ENCODE data around the gene MTCL1. TPM values are rescaled to one million over a fixed set of nuclear protein-coding genes. Genes with fewer than 3 reads are reported as not detected.
A peak's percentile ranks its signal among the peaks of the same experiment; 100 is the strongest.

The MTCL1 gene
- total RNA-seq, 2 donors from 2014 or later, result 5.4 to 7.2 TPM

GRCh38 chr18:8751692-8752091 lies 46.3 kb downstream of the MTCL1 start:
- no peaks in the 10 kb centered on the region for H3K4me1 ChIP-seq

GRCh38 chr18:8752329-8752728 lies 47.0 kb downstream of the MTCL1 start:
- Histone ChIP-seq H3K9me3 (no peaks in the 10 kb centered on the region), H3K36me3 (no peaks in the 10 kb centered on the region), H3K4me1 (no peaks in the 10 kb centered on the region), H3K4me3 (no peak overlapping the region), H3K27ac (no peak overlapping the region), H3K27me3 (no peaks in the 10 kb centered on the region)
- DNase-seq (ENCODE audit: low spot score), result no peak
- TF ChIP-seq CTCF (IDR thresholded peaks at IDR 0.05), result no peak

More at GRCh38 chr18:8751692-8752091, 46.3 kb downstream of the MTCL1 start:
- H3K36me3 ChIP-seq, result no peaks in the 10 kb centered on the region
- no peaks in the 10 kb centered on the region for H3K27me3 ChIP-seq
- no peak for TF ChIP-seq CTCF (IDR thresholded peaks at IDR 0.05)
- no peaks in the 10 kb centered on the region for H3K9me3 ChIP-seq
- peak; percentile 18 for DNase-seq (ENCODE audit: low spot score)
- H3K4me3 ChIP-seq, result no peak overlapping the region
- H3K27ac ChIP-seq, result no peak overlapping the region

- Histone ChIP-seq H3K36me3 (no peaks in the 10 kb centered on the region), H3K4me3 (no peak overlapping the region), H3K27me3 (no peaks in the 10 kb centered on the region), H3K27ac (no peak overlapping the region), H3K4me1 (no peaks in the 10 kb centered on the region), H3K9me3 (no peaks in the 10 kb centered on the region)
- DNase-seq (ENCODE audit: low spot score), result no peak
- no peak for TF ChIP-seq CTCF (IDR thresholded peaks at IDR 0.05)
Measured at GRCh38 chr18:8754995-8755960, 49.9 kb downstream of the MTCL1 start.

- Histone ChIP-seq H3K4me1 (no peaks in the 10 kb centered on the region), H3K9me3 (no peaks in the 10 kb centered on the region), H3K4me3 (no peak overlapping the region), H3K27ac (no peak overlapping the region), H3K27me3 (no peaks in the 10 kb centered on the region), H3K36me3 (no peaks in the 10 kb centered on the region)
- DNase-seq (ENCODE audit: low spot score), result no peak
- no peak for TF ChIP-seq CTCF (IDR thresholded peaks at IDR 0.05)
Measured at GRCh38 chr18:8756571-8756970, 51.2 kb downstream of the MTCL1 start.

- no peaks in the 10 kb centered on the region for H3K4me1 ChIP-seq
Measured at GRCh38 chr18:8757396-8757997, 52.1 kb downstream of the MTCL1 start.

More at GRCh38 chr18:8757396-8757997, 52.1 kb downstream of the MTCL1 start:
- H3K27ac ChIP-seq, result no peak overlapping the region
- no peak for DNase-seq (ENCODE audit: low spot score)
- H3K36me3 ChIP-seq, result no peaks in the 10 kb centered on the region
- no peaks in the 10 kb centered on the region for H3K27me3 ChIP-seq
- no peak for TF ChIP-seq CTCF (IDR thresholded peaks at IDR 0.05)
- no peak overlapping the region for H3K4me3 ChIP-seq
- H3K9me3 ChIP-seq, result no peaks in the 10 kb centered on the region
